Cerebellar nuclear complex (tissue), 1 donor: ENCODE measurements around the gene FBXO5.
A peak's percentile ranks its signal among the peaks of the same experiment; 100 is the strongest.
"Not testable (repeated sequence)": the region's sequence is repeated elsewhere in the genome, so short reads cannot be mapped to it uniquely, and the experiment has no call there.

Source experiments
- DNase-seq, 2 experiments: peaks; one replicate each; lab custom pipeline; 2025; lab: John Stamatoyannopoulos, UW

FBXO5 gene

GRCh38 chr6:152986978-152987377 lies 4.1 kb upstream of the FBXO5 start:
- no peak for DNase-seq

DNA sequence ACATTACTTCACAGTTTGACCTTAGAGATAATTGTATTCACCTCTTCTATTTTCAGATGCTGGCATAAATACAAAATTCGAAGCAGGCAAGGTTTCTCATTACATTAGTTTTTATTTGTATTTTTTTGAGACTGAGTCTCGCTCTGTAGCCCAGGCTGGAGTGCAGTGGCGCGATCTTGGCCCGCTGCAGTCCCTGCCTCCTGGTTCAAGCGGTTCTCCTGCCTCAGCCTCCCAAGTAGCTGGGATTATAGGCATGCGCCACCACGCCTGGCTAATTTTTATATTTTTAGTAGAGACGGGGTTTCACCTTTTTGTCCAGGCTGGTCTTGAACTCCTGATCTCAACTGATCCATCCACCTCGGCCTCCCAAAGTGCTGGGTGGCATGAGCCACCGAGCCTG lies 2.5 kb upstream of the FBXO5 start:
- not testable (repeated sequence) for DNase-seq

- no peak for DNase-seq
These were observed 1.7 kb upstream of the FBXO5 start for GRCh38 chr6:152984513-152984872.

- peak; percentile 35 to 86 for DNase-seq
These were observed 1.0 kb upstream of the FBXO5 start for GRCh38 chr6:152983637-152984512.

- DNase-seq = no peak
These were observed 595 bp downstream of the FBXO5 start for GRCh38 chr6:152981989-152982903.

- no peak for DNase-seq
These were observed 1.6 kb downstream of the FBXO5 start for GRCh38 chr6:152981219-152981618.

DNA sequence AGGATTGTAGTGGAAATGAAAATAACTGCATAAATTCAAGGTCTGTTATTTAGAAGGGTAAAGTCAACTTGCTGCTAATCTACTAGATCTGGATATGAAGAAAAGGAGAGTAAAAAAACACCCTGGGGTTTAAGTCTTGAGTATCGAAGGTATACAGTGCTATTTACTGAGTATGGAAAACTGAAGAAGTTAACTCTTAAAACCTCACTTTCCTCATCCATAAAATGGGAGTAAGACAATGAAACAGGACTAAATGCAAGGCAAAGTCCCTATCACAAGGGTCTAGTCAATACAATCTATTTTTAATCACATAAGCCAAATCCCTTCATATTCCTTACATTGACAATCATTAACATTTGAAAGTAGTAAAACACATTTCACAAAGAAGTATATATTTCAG lies 2.2 kb downstream of the FBXO5 start:
- DNase-seq = no peak

GRCh38 chr6:152979116-152979515 lies 3.7 kb downstream of the FBXO5 start:
- no peak for DNase-seq

GRCh38 chr6:152978058-152978457 lies 4.8 kb downstream of the FBXO5 start:
- no peak for DNase-seq

GRCh38 chr6:152977556-152977955 lies 5.3 kb downstream of the FBXO5 start:
- no peak for DNase-seq

GRCh38 chr6:152976749-152977148 lies 6.1 kb downstream of the FBXO5 start:
- no peak for DNase-seq

- DNase-seq = no peak
These were observed 7.5 kb downstream of the FBXO5 start for GRCh38 chr6:152975204-152975915.

DNA sequence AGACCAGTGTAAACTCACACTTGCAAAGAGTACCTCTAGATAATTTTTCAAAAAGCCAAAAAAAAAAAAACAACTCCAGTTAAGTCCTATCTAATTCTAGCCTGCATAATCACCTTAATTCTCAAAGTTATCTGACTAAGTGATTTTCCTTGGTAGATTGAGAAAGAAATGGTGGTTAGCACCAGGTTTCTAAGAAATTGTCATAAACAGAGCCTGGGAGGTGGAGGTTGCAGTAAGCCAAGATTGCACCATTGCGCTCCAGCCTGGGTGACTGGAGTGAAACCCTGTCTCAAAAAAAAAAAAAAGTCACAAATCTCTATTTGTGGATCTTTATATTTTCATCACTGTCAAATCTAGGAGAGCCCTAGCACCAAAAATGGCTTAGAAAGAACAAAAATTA lies 8.9 kb downstream of the FBXO5 start:
- no peak for DNase-seq

GRCh38 chr6:152969688-152970418 lies 13.0 kb downstream of the FBXO5 start:
- no peak for DNase-seq

DNA sequence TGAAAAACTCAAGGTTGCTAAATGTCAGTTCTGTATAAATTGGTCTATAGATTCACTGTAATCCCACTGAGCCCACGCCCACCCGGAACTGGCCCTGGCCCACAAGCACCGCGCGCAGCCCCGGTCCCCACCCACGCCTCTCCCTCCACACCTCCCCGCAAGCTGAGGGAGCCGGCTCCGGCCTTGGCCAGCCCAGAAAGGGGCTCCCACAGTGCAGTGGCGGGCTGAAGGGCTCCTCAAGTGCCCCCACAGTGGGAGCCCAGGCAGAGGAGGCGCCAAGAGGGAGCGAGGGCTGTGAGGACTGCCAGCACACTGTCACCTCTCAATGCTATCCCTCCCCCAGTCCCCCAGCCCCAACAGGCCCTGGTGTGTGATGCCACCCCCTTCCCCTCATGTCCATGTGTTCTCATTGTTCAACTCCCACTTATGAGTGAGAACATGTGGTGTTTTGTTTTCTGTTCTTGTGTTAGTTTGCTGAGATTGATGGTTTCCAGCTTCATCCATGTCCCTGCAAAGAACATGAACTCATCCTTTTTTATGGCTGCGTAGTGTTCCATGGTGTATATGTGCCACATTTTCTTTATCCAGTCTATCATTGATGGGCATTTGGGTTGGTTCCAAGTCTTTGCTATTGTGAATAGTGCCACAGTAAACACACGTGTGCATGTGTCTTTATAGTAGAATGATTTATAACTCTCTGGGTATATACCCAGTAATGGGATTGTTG lies 16.5 kb downstream of the FBXO5 start:
- DNase-seq = not testable (repeated sequence)

DNA sequence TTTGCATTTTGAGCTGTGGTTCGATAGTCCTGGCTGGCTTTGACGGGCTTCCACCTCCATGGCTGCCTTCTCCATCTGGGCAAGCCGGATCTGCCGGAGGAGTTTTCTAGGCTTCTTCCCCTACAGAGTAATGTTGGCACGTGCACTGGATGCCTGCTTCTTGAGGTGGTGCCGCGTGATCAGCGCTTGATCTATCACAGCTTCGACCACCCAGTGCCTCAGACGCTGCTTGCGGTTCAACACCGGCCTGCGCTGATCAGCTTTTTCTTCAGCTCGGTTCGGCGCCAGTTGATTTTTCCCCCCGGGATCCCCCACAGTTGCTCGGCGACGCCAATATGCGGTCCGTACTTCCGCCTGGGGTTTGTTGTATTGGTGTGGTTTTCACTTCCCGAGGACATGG lies 23.5 kb downstream of the FBXO5 start:
- no peak for DNase-seq

GRCh38 chr6:152957796-152958195 lies 25.0 kb downstream of the FBXO5 start:
- DNase-seq = no peak

DNA sequence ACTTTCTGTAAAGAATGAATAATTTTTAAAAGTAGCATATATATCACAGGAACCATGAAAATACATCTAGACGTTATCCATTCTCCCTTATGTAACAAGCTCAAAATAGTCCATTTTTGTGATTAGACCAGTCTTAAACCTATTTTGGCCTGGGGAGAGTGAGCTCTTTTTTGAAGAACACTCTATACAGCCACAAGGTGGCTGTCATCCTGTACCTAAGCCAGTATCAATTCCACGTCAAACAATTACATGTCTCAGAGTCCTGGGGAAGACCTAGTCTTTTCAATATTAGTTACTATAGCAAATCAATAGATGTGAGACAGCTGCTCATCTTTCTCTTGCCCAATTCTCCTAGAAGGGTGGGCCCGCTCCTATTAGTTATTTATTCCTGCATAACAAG lies 28.4 kb downstream of the FBXO5 start:
- DNase-seq = no peak

GRCh38 chr6:152952866-152953509 lies 29.9 kb downstream of the FBXO5 start:
- DNase-seq = no peak

DNA sequence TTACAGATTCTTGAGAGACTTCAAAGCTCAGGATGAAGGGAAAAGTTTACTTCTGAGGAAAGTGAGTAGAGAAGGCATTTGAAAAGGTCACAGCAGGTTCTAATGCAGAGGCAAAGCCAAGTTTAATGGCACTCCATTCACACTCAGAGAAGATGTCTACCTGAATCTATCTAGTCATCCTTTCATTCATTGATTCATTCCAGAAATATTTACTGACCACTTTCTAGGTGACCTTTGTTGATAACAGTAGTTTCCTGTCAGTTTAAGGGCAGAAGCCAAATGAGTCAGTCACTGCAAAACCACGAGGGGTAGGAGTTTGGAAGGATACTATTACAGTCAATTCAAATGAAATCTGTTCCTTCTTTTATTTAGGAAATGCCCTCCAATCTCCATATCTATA lies 30.8 kb downstream of the FBXO5 start:
- DNase-seq = no peak
